ENCODE measurements around the gene EMX1.

DNA sequence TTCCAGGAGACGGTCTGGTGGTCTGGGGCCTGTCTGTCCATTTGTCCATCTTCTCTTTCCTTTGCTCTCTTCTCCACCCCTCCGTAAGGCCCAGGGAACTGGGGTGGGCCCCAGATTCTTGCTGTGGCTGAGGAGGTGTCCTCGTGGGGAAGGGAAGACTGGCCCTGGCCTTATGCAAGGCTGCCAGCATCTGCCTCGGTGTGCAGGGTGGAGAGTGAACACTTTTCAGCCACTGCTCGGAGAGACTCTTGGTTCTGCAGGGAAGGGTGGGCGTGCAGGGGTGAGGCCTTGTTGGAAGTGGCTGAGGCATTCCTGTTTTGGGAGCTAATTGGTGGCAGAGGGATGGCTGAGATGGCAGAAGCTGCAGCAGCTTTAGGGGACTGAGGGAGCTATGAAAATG is 23.0 kb downstream of the EMX1 start:
- TF ChIP-seq, protein P1, sequence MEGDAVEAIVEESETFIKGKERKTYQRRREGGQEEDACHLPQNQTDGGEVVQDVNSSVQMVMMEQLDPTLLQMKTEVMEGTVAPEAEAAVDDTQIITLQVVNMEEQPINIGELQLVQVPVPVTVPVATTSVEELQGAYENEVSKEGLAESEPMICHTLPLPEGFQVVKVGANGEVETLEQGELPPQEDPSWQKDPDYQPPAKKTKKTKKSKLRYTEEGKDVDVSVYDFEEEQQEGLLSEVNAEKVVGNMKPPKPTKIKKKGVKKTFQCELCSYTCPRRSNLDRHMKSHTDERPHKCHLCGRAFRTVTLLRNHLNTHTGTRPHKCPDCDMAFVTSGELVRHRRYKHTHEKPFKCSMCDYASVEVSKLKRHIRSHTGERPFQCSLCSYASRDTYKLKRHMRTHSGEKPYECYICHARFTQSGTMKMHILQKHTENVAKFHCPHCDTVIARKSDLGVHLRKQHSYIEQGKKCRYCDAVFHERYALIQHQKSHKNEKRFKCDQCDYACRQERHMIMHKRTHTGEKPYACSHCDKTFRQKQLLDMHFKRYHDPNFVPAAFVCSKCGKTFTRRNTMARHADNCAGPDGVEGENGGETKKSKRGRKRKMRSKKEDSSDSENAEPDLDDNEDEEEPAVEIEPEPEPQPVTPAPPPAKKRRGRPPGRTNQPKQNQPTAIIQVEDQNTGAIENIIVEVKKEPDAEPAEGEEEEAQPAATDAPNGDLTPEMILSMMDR (conservative IDR thresholded peaks at IDR 0.05; ENCODE audit: low read length): no peak
- TF ChIP-seq EZH2phosphoT487 (IDR thresholded peaks at IDR 0.05; ENCODE audit: borderline replicate concordance): no peak
